ENCODE measurements around the gene NCAPD3. TPM values are rescaled to one million over a fixed set of nuclear protein-coding genes. Genes with fewer than 3 reads are reported as not detected.

The NCAPD3 gene
- total RNA-seq, 6 experiments from 2014 or later = 19.6 to 31.1 (median 29.4) TPM

- no peak overlapping the region for H3K4me3 Mint-ChIP-seq
- peaks cover 15% of the 10 kb centered on the region; the same call in 1 of the 2 replicates for H3K36me3 Mint-ChIP-seq (ENCODE audit: low read depth)
- H3K27me3 Mint-ChIP-seq (ENCODE audit: insufficient read depth) = no peaks in the 10 kb centered on the region; the same call in 1 of the 2 replicates
- no peak for TF ChIP-seq CTCF (IDR thresholded peaks at IDR 0.05)
- H3K27ac Mint-ChIP-seq = no peak overlapping the region
- peaks cover 10% of the 10 kb centered on the region for H3K4me1 Mint-ChIP-seq (ENCODE audit: low read depth)
- no peak for DNase-seq
- H3K9me3 Mint-ChIP-seq = no peaks in the 10 kb centered on the region
Observed at GRCh38 chr11:134155946-134156865, 67.6 kb downstream of the NCAPD3 start.

GRCh38 chr11:134155456-134155855, 68.3 kb downstream of the NCAPD3 start:
- Mint-ChIP-seq H3K4me3 (no peak overlapping the region), H3K4me1 (ENCODE audit: low read depth) (peaks cover 10% of the 10 kb centered on the region), H3K27ac (no peak overlapping the region), H3K9me3 (no peaks in the 10 kb centered on the region), H3K36me3 (ENCODE audit: low read depth) (peaks cover 17% of the 10 kb centered on the region; the same call in 1 of the 2 replicates), H3K27me3 (ENCODE audit: insufficient read depth) (no peaks in the 10 kb centered on the region; the same call in 1 of the 2 replicates)
- DNase-seq = no peak
- no peak for TF ChIP-seq CTCF (IDR thresholded peaks at IDR 0.05)

- H3K36me3 Mint-ChIP-seq (ENCODE audit: low read depth) = peaks cover 17% of the 10 kb centered on the region; the same call in 1 of the 2 replicates
- no peak overlapping the region for H3K27ac Mint-ChIP-seq
- peaks cover 10% of the 10 kb centered on the region for H3K4me1 Mint-ChIP-seq (ENCODE audit: low read depth)
- no peak overlapping the region for H3K4me3 Mint-ChIP-seq
- TF ChIP-seq CTCF (IDR thresholded peaks at IDR 0.05) = no peak
- no peaks in the 10 kb centered on the region; the same call in 1 of the 2 replicates for H3K27me3 Mint-ChIP-seq (ENCODE audit: insufficient read depth)
- no peak for DNase-seq
- H3K9me3 Mint-ChIP-seq = no peaks in the 10 kb centered on the region
Observed at GRCh38 chr11:134154441-134154840, 69.3 kb downstream of the NCAPD3 start.

- Mint-ChIP-seq H3K36me3 (ENCODE audit: low read depth) (peaks cover 21% of the 10 kb centered on the region), H3K9me3 (no peaks in the 10 kb centered on the region), H3K27me3 (ENCODE audit: insufficient read depth) (peaks cover 1% of the 10 kb centered on the region; the same call in 1 of the 2 replicates), H3K27ac (no peak overlapping the region), H3K4me1 (ENCODE audit: low read depth) (peaks cover 10% of the 10 kb centered on the region), H3K4me3 (no peak overlapping the region)
- DNase-seq = no peak
- no peak for TF ChIP-seq CTCF (IDR thresholded peaks at IDR 0.05)
Observed at GRCh38 chr11:134153147-134153905, 70.4 kb downstream of the NCAPD3 start.

GRCh38 chr11:134152696-134153095, 71.1 kb downstream of the NCAPD3 start:
- DNase-seq = no peak

More at GRCh38 chr11:134152696-134153095, 71.1 kb downstream of the NCAPD3 start:
- H3K4me1 Mint-ChIP-seq (ENCODE audit: low read depth) = peaks cover 6% of the 10 kb centered on the region
- H3K4me3 Mint-ChIP-seq = no peak overlapping the region
- peaks cover 21% of the 10 kb centered on the region for H3K36me3 Mint-ChIP-seq (ENCODE audit: low read depth)
- H3K9me3 Mint-ChIP-seq = no peaks in the 10 kb centered on the region
- H3K27ac Mint-ChIP-seq = no peak overlapping the region
- peaks cover 1% of the 10 kb centered on the region; the same call in 1 of the 2 replicates for H3K27me3 Mint-ChIP-seq (ENCODE audit: insufficient read depth)
- TF ChIP-seq CTCF (IDR thresholded peaks at IDR 0.05) = no peak
